ENCODE results near the gene PAX9. TPM values are rescaled to one million over a fixed set of nuclear protein-coding genes. Genes with fewer than 3 reads are reported as not detected.

The PAX9 gene
- polyA plus RNA-seq, 12 donors: 0.37 to 4.3 (median 0.70) TPM; not detected in 2

Other genes starting within 250 kb of the PAX9 start
- under 1 TPM in 1 of 12 donors, not detected in 11; 0.08 TPM for gene NKX2-1, start 141.6 kb upstream of the PAX9 start, polyA plus RNA-seq (ENCODE audit: insufficient read length in 12 of 12)
- not detected for gene NKX2-8, start 79.2 kb upstream of the PAX9 start, polyA plus RNA-seq (ENCODE audit: insufficient read length in 12 of 12)

Measured in muscle of arm (tissue), 12 donors.